K562 (cell line): ENCODE results near the gene MTFR2. TPM values are rescaled to one million over a fixed set of nuclear protein-coding genes. Genes with fewer than 3 reads are reported as not detected.

Experiments
- CHD7 ChIP-seq: fragments of 200-600 bp; sonication (generic); IDR thresholded peaks from one replicate; pipeline ENCODE4 v1.6.1; 2012; ENCODE audit warnings: mild to moderate bottlenecking, low read depth, low read length, inconsistent platforms
- FOXM1 ChIP-seq, 2 experiments: fragments of 450-650 bp in 1 of 2; sonication (generic) in 1 of 2; formaldehyde crosslinking in 1 of 2; IDR thresholded peaks; 2 replicates each; pipeline versions ENCODE4 v1.6.1 to v1.9.0; 2017 to 2022; ENCODE audit warnings: low read depth in 2 of 2, mild to moderate bottlenecking in 2 of 2, missing genetic modification reagents in 1 of 2, moderate library complexity in 1 of 2
- HES1 ChIP-seq: fragments of 450-650 bp; IDR thresholded peaks from 2 replicates; pipeline ENCODE4 v1.6.1; 2016; ENCODE audit warnings: low read depth, mild to moderate bottlenecking, moderate library complexity
- HNRNPH1 ChIP-seq: fragments of 200-400 bp; formaldehyde crosslinking; optimal IDR thresholded peaks from 2 replicates; pipeline ENCODE3; 2017; ENCODE audit warnings: low read depth, mild to moderate bottlenecking, low read length, moderate library complexity
- HNRNPUL1 ChIP-seq: fragments of 200-400 bp; formaldehyde crosslinking; IDR thresholded peaks from 2 replicates; pipeline ENCODE4 v1.6.1; 2017; ENCODE audit warnings: low read length
- IFI16 ChIP-seq: fragments of 250-450 bp; sonication (Bioruptor Pico); IDR thresholded peaks from 2 replicates; pipeline ENCODE4 v2.1.2; 2022; ENCODE audit warnings: mild to moderate bottlenecking, inconsistent platforms
- JUNB ChIP-seq: fragments of 450-650 bp; formaldehyde crosslinking; conservative IDR thresholded peaks from 2 replicates; pipeline ENCODE4 v1.4.0; 2020; ENCODE audit warnings: mild to moderate bottlenecking
- MBD2 ChIP-seq: sonication (generic); IDR thresholded peaks from 2 replicates; pipeline ENCODE4 v1.6.1; 2016; ENCODE audit warnings: low read depth, borderline replicate concordance
- SUPT5H ChIP-seq: fragments of 450-650 bp; IDR thresholded peaks from 2 replicates; pipeline ENCODE4 v1.6.1; 2016
- TEAD2 ChIP-seq: fragments of 450-650 bp; IDR thresholded peaks from 2 replicates; pipeline ENCODE4 v1.6.1; 2016; ENCODE audit warnings: missing genetic modification characterization, control low read depth, missing compliant biosample characterization
- TSC22D4 ChIP-seq: fragments of 450-650 bp; IDR thresholded peaks from 2 replicates; pipeline ENCODE4 v1.6.1; 2016; ENCODE audit warnings: missing genetic modification characterization, missing biosample characterization, control low read depth
- ZFX ChIP-seq: sonication (generic); formaldehyde crosslinking; IDR thresholded peaks from 2 replicates; pipeline ENCODE4 v1.8.0; 2022; ENCODE audit warnings: mild to moderate bottlenecking, missing genetic modification reagents, moderate library complexity
- ZNF280A ChIP-seq: fragments of 450-650 bp; IDR thresholded peaks from 2 replicates; pipeline ENCODE4 v1.6.1; 2018; ENCODE audit warnings: mild to moderate bottlenecking, low read depth; ENCODE audit not compliant: partially characterized antibody
- polyA plus RNA-seq, 8 experiments: library from polyadenylated mRNA; depleted of rRNA in 4 of 8; stranded (reverse) in 5 of 8; unstranded in 3 of 8; fragments of >200 nt; fragmentation: Nextera tagmentation in 2 of 8; fragmentation: Illumina TruSeq in 1 of 8; extraction: Ambion mirVana in 2 of 8; extraction: Trizol in 1 of 8; gene quantifications; 2 replicates each; pipeline versions ENCODE4 v1.2.1 to v1.2.3, GENCODE V29; 2011 to 2014; ENCODE audit warnings: inconsistent platforms in 1 of 8, missing spikeins in 1 of 8
- total RNA-seq, 7 experiments: library from RNA; depleted of rRNA in 6 of 7; stranded (reverse); fragments of >200 nt in 6 of 7; fragmentation: Illumina TruSeq in 2 of 7; extraction: Trizol in 2 of 7; gene quantifications; 2 replicates each; pipeline versions ENCODE4 v1.2.1 to v1.2.3, GENCODE V29; 2011 to 2021; ENCODE audit warnings: low replicate concordance in 1 of 7

The MTFR2 gene
- total and polyA plus RNA-seq, 9 of the 15 experiments (the other 6 are each of a cell fraction or from before 2014, with no cell fraction given) = 10.1 to 63.3 (median 45.9) TPM

- TF ChIP-seq ZFX (CRISPR knock-in tag) (peak; percentile 34; the same call in 1 of the 2 replicates), JUNB (no peak), CHD7 (no peak), TEAD2 (tag) (no peak), HNRNPH1 (no peak), TSC22D4 (tag) (no peak), HNRNPUL1 (peak; percentile 72), ZNF280A (no peak), IFI16 (CRISPR knock-in tag) (no peak), SUPT5H (peak; percentile 92), MBD2 (peak; percentile 100), HES1 (no peak), FOXM1 (IDR thresholded peaks at IDR 0.05; ENCODE audit: low read depth) (peak; percentile 97), FOXM1 (CRISPR knock-in tag; IDR thresholded peaks at IDR 0.05; ENCODE audit: low read depth) (no peak; the same call in 1 of the 2 replicates)
Measured at GRCh38 chr6:136249811-136250685, at the start of gene MTFR2 (continued).
